GF-D8 (cell line): Measurements from ENCODE around the gene SLC38A8.

Experiments used
- DNase-seq: peaks from one replicate; lab custom pipeline; 2025; lab: John Stamatoyannopoulos, UW

SLC38A8 gene

GRCh38 chr16:84048871-84049270, 6.3 kb upstream of the SLC38A8 start:
- no peak for DNase-seq

- no peak for DNase-seq
These were observed 5.7 kb upstream of the SLC38A8 start for GRCh38 chr16:84048270-84048669.

GRCh38 chr16:84047626-84048025, 5.0 kb upstream of the SLC38A8 start:
- DNase-seq, result no peak

- DNase-seq, result no peak
These were observed 4.6 kb upstream of the SLC38A8 start for GRCh38 chr16:84047206-84047605.

- DNase-seq, result no peak
These were observed 3.3 kb upstream of the SLC38A8 start for GRCh38 chr16:84045818-84046470.

GRCh38 chr16:84045001-84045817, 2.6 kb upstream of the SLC38A8 start:
- no peak for DNase-seq

GRCh38 chr16:84044118-84044488, 1.5 kb upstream of the SLC38A8 start:
- DNase-seq, result no peak

GRCh38 chr16:84043486-84044117, 1.0 kb upstream of the SLC38A8 start:
- DNase-seq, result no peak

- no peak for DNase-seq
These were observed 387 bp upstream of the SLC38A8 start for GRCh38 chr16:84042879-84043485.

GRCh38 chr16:84041881-84042280, 714 bp downstream of the SLC38A8 start:
- no peak for DNase-seq

GRCh38 chr16:84040823-84041820, 1.5 kb downstream of the SLC38A8 start:
- no peak for DNase-seq

- no peak for DNase-seq
These were observed 2.3 kb downstream of the SLC38A8 start for GRCh38 chr16:84040226-84040822.

- DNase-seq, result no peak
These were observed 2.9 kb downstream of the SLC38A8 start for GRCh38 chr16:84039696-84040095.

GRCh38 chr16:84038469-84038868, 4.1 kb downstream of the SLC38A8 start:
- DNase-seq, result no peak

GRCh38 chr16:84036982-84037425, 5.6 kb downstream of the SLC38A8 start:
- DNase-seq, result no peak

GRCh38 chr16:84036131-84036530, 6.5 kb downstream of the SLC38A8 start:
- DNase-seq, result no peak

GRCh38 chr16:84034516-84034915, 8.1 kb downstream of the SLC38A8 start:
- no peak for DNase-seq

- no peak for DNase-seq
These were observed 9.1 kb downstream of the SLC38A8 start for GRCh38 chr16:84033251-84034195.

- DNase-seq, result no peak
These were observed 10.0 kb downstream of the SLC38A8 start for GRCh38 chr16:84032458-84033178.
